Stomach (tissue), 4 donors: ENCODE results near the gene NDOR1.

Source experiments
- POLR2A ChIP-seq, 4 donors: fragments of 450-650 bp; IDR thresholded peaks; one replicate each; pipeline ENCODE4 v1.6.1; 2016; ENCODE audit warnings: antibody characterized with exemption in 4 of 4, control low read depth in 2 of 4, mild to moderate bottlenecking in 1 of 4, moderate library complexity in 1 of 4
- TF ChIP-seq, protein P1 (sequence below), 7 experiments: fragments of 450-650 bp in 4 of 7; fragments of 200-600 bp in 3 of 7; sonication (generic) in 3 of 7; IDR thresholded peaks; one replicate each; pipeline ENCODE4 v1.5.1; 2016 to 2019; ENCODE audit warnings: antibody characterized with exemption in 7 of 7, control low read depth in 2 of 7, mild to moderate bottlenecking in 1 of 7

DNA sequence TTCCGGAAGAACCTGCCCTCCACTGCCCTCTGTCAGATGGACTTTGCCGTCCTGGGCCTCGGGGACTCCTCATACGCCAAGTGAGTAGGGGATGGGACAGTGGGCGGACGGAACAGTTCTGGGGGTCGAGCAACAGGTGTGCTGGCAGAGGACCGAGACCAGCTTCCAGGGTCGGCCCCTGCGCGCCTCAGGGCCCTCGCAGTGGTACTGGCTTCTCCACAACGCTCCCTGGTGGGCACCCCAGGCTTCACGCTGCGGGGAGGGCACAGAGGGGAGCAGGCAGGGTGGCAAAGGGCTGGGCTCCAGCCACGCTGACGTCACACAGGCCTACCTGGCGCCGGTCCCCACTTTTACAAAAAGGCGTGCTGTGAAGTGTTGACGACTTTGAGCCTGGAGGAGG, 7.0 kb downstream of the NDOR1 start:
- no peak for TF ChIP-seq POLR2A (IDR thresholded peaks at IDR 0.05)
- TF ChIP-seq, protein P1, sequence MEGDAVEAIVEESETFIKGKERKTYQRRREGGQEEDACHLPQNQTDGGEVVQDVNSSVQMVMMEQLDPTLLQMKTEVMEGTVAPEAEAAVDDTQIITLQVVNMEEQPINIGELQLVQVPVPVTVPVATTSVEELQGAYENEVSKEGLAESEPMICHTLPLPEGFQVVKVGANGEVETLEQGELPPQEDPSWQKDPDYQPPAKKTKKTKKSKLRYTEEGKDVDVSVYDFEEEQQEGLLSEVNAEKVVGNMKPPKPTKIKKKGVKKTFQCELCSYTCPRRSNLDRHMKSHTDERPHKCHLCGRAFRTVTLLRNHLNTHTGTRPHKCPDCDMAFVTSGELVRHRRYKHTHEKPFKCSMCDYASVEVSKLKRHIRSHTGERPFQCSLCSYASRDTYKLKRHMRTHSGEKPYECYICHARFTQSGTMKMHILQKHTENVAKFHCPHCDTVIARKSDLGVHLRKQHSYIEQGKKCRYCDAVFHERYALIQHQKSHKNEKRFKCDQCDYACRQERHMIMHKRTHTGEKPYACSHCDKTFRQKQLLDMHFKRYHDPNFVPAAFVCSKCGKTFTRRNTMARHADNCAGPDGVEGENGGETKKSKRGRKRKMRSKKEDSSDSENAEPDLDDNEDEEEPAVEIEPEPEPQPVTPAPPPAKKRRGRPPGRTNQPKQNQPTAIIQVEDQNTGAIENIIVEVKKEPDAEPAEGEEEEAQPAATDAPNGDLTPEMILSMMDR (IDR thresholded peaks at IDR 0.05): no peak
